GM19438 (cell line): ENCODE results near the gene CTBP2.

Experiments used
- ATAC-seq: cut with Tn5 transposase; IDR thresholded peaks from one replicate; pipeline ENCODE4 v1.9.1; 2021; ENCODE audit warnings: low read depth; ENCODE audit not compliant: unreplicated experiment

CTBP2 gene

DNA sequence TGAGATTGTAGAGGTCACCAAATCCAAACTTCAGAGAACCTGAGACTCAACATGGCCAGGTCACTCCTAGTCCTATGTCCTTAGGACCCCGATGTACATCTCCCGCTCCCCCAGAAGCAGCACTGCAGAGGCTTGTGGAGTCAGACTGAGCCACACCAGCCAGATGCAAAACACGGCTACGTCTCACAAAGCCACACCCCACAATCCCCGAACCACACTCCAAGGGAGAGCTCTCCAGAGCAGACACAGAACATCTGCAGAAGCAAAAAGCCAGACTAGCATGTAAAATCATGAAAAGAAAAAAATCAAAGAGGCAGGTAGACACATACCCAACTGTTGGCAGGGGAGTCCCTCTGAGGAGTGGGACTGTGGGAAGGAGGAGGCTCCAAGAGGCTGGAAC lies 104.9 kb downstream of the CTBP2 start:
- no peak for ATAC-seq

DNA sequence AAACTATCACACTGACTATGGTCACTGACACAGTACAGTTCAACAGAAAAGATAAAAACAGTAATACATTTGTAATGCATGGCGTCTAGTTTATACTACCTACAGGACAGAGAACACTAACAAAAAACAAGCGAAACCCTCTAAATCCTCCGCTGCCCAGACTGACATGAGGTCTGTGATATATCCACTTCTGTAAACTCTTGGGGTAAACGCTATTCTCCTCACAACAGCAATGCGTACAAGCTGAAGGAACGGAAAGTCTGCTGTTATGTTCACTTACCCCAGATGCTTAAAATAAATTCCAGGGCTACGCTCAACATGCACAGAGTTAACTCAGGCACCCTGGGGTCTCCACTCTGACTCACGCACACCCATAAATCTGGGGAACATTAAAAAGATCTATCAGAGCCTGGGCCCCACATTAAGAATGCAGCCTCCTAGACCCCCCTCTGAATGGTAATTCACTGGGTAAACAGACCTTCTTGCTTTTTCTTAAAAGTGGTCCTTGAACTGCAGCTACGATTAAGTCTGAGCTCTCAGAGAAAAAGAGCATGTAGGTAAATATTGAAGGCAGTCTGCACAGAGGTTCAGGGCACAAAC lies 105.6 kb downstream of the CTBP2 start:
- ATAC-seq = no peak

DNA sequence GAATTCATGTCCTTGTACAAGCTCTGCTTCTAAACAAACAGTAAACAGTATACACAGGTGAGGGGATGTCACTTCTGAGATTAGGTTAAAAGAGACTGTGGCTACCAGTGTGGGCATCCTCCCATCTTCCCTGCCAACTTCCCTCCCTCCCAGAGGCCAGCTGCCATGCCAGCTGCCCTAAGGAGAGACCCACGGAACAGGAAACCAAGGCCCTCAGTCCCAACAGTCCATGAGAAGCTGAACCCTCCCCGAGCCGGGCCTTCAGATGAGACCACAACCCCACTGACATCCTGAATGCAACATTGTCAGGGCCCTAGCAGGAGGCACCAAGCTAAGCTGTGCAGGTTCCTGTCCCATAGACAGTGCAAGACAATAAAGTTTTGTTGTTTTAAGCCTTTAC lies 106.1 kb downstream of the CTBP2 start:
- ATAC-seq = no peak

DNA sequence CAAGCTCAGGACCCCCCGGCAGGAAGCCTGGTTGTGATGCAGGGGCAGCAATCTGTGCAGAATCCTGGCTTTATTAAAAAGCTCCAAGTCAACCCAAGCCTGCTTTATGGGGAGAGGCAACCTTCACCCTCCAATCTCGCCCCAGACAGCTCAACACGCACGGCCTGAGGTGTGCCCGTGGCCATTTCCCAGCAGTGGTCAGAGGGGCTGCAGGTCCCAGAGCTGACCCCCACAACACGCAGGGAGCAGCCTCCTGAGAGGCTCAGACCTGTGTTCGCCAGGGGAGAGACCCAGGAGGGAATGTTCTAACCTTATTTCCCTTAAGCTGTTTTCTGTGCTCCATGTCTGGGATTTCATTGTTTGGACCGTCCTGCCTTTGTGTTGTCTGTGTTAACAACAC lies 108.2 kb downstream of the CTBP2 start:
- no peak for ATAC-seq

DNA sequence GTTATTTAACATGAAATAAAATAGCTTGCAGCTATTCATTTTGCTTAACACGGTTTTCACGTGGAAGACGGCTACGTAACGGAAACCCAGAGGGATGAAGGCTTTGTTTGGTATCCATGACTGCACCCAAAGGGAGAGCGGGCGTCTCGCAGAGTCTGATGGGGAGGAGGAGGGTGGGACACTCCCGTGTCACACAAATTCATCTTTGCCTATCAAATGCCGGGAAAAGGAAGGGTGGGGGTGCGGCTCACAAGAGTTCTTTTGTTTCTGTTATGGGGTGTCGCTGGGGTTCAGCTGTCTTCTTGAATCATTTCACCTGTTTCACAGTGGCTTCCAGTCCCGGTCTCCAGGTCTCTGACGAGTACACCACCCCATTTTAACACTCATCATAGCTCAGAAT lies 110.0 kb downstream of the CTBP2 start:
- ATAC-seq = no peak

DNA sequence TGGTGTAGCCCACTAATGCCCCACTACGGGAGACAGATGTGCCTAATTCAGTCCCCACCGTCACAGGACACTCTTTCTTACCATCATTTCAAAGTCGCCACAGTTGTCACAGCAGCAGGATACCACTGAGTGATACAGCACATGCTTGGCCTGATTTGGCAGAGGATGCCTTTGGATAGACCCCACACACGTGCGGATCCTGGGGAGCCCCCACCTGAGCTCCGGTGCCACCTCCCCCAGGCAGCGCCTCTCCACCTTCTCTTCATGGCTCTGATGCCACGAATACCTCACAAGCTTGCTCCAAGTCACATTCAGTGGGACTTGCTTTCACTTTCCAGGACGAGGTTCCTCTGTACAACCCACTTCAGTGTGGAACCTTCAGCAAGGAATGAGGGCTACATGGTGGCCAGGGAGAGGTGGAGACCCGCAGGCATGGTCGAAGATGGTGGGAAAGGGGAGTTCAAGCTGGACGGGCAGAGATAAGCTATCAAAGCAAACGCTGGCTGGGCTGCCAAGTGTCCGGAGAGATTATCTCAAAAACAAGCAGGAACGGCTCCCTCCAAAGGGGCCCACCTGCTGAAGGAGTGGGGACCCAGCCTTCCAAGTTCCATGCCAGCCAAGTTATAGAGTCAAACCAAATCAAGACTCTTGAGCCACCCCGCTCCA lies 111.0 kb downstream of the CTBP2 start:
- ATAC-seq = no peak

- ATAC-seq = peak; percentile 89
Observed at GRCh38 chr10:125048094-125048864, 112.1 kb downstream of the CTBP2 start.

DNA sequence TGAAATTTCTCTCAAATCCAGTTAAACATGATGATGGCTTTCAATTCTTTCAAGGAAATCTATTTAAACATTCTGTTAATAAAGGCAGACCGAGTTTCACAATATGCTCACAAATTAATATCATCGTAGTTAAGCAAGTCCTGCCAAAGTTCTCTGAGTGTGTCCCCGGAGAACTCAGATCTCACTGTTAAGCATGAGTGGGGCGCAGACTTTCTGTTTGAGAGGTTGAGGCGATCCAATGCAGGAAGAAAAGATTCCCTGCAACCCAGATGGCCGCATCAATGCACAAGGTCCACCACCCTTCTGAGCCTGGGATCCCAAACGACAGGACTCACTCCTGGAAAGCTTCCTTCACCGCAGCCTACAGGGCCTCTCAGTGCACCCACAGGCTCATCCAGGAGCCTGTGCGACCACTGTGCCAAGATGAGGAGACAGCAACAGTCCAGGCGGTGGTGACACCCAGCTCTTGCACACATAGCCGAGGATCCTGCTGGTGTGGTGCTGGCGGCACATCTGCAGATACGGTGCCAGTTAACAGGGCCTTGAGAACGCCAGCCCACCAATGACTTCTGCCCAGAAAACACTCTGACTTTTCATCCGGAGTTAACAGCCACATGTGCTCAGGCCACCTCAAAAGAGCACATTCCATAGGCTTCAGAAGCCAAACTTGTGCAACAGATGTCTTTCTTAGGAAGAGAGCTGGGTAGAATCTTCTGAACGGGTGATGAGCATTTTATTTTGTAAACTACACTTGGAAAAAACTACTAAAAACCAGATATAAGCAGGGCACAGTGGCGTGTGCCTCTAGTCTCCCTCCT lies 116.3 kb downstream of the CTBP2 start:
- ATAC-seq = no peak

- no peak for ATAC-seq
Observed at GRCh38 chr10:125041856-125042506, 118.4 kb downstream of the CTBP2 start.

DNA sequence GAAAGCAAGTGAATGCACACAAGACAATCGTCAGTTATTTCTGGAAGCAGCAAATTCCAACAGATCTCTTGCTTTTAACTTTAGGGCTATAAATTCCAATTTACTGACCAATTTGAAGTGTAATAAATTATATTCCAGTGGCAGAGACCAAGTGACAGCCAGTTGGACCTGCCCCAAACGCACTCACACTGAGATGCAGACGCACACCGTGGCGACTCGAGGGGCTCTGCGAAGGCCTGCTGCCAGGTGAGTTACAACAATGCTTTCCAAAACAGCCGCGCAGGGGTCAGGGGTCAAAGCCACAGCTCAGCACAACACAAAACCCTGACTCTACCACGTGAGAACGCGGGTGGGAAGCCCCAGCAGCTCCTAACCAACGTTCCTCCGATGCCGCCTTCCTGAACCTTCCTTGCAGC lies 121.0 kb downstream of the CTBP2 start:
- no peak for ATAC-seq

- ATAC-seq = no peak
Observed at GRCh38 chr10:125038637-125039036, 121.7 kb downstream of the CTBP2 start.

- no peak for ATAC-seq
Observed at GRCh38 chr10:125037145-125037877, 123.1 kb downstream of the CTBP2 start.

GRCh38 chr10:125035588-125036295 lies 124.6 kb downstream of the CTBP2 start:
- ATAC-seq = no peak

DNA sequence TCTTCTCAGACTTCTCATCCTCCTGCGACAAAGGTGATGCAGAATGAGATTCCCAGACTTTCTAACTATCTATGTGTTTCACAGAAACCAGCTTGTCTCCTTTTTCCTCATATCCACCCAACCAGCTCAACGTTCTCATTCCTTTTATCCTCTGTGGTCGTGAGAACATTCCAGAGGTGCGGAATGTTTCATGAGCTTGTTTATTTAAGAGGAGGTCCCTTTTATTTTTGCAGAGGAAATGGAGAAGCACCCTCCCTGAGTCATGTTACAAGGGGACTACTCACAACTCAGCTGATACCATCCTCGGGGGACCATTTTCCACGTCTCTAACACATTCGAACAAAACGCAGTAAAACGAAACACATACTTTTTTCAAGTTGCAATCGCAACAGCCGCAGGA lies 125.2 kb downstream of the CTBP2 start:
- ATAC-seq = no peak

DNA sequence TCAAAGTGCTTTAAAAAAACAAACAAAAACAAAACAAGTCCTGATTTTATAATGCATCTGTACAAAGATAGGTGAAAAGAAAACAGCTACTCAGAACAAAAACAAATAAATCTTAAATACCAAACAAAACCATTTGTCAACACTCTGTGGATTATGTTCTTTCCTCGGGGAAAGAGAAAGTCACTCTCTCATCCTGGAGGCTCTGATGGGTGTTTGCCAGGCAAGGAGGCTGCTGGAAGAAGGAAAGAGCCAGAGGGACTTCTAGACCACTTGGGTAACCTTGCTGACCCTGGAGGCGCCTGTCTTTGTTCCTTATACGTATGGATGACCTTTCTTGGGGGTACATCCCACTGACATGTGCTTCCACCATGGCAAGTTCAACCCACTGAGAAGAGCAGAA lies 125.7 kb downstream of the CTBP2 start:
- ATAC-seq = no peak

DNA sequence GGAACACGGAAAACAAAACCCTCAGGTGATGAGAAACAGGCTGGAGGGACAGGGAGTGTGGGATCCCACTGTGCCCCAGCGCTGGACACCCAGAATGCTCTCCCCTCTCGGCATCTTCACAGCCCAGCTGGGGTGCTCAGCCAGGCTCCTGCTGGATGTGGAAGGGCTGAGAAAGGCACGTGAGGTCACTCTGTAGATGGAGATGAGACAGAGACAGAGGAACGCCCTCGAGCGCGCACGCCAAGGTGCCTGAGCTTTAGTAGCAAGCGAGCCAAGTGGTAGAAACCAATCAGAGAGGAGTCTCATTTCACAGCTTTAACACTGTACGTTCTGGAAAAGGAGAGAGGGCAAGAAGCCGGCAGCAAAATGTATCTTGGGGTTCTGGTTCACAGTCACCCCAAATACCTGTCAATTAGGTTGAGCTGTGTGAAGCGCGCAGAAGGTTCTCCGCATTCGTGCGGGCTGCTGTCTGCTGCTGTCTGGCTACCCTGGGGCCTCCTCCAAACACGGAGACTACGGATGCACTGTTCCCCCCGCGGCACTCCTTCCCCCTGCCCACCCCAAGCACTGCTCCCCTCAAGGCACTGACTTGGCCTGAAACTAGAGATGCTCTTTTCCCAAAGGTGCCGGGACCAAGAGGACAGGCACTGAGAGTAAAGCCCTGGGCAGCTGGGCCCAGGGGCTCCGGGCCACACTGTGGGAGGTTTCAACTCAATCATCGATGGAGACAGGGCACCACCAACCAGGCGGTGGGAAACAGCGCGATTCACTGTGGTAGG lies 127.0 kb downstream of the CTBP2 start:
- ATAC-seq = no peak

- no peak for ATAC-seq
Observed at GRCh38 chr10:125032474-125033020, 127.8 kb downstream of the CTBP2 start.

GRCh38 chr10:125030567-125031197 lies 129.7 kb downstream of the CTBP2 start:
- ATAC-seq = no peak
